T-helper 22 cell (primary cell): ENCODE measurements around the gene VAMP1.
"Not testable (repeated sequence)": the region's sequence is repeated elsewhere in the genome, so short reads cannot be mapped to it uniquely, and the experiment has no call there.

Source experiments
- DNase-seq: peaks from one replicate; pipeline ENCODE4 v3.0.0-alpha.2; 2020; ENCODE audit warnings: low read depth

Gene VAMP1, protein sequence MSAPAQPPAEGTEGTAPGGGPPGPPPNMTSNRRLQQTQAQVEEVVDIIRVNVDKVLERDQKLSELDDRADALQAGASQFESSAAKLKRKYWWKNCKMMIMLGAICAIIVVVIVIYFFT

DNA sequence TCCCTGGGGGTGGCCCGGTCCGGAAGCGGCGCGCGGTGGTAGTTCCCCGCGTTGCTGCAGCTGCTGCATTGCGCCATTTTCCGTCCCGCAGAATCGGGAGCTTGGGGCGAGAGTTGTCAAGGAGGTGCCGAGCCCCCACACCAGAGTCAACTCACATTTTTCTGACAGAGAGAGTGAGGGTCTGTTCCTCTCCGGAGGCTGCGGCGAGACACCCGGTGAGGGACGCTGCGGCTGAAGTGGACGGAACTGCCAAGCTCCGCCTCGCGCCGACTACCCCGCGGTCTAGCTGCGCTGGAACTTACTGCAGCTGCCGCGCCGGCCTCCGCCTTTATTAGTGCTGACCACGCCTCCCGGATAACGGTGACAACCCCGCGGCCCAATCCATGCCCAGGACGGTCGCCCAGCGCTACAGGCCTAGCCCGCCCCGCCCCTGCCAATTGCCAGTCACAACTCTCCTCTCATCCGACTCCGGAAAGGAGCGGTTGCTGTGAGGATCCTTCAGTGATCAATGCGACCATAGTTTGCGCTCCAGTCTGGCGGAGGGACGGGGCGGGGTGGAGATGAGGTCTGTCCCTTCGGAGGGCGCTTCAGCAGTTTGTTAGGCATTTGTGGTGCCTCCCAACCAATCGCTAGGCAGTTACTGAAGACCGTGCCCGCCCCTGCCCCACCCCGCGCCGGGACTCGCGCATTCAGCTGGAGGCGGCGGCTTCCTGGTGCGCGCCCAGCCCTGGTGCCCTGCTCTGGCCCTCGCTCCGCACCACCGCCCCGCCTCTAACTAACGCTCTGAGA lies at the start of gene VAMP1:
Gene VAMP1 (minus strand): TSS at position 303 of the 789 bp plus-strand sequence. CDS start 146 bp downstream, at position 157.
- peak; percentile 97 for DNase-seq

GRCh38 chr12:6520186-6520585 lies 49.7 kb upstream of the VAMP1 start:
- DNase-seq: no peak

DNA sequence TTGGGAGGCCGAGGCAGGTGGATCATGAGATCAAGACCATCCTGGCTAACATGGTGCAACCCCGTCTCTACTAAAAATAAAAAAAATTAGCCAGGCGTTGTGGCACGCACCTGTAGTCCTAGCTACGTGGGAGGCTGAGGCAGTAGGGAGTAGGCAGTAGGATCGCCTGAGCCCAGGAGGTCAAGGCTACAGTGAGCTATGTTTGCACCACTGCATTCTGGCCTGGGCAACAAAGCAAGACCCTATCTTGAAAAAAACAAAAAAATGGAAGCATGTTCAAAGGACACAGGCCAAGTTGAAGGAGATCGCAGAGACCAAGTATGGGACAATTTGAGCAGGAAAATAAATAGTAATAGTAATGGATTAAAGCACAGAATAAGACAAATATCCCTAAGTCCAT lies 37.6 kb upstream of the VAMP1 start:
- DNase-seq: no peak

DNA sequence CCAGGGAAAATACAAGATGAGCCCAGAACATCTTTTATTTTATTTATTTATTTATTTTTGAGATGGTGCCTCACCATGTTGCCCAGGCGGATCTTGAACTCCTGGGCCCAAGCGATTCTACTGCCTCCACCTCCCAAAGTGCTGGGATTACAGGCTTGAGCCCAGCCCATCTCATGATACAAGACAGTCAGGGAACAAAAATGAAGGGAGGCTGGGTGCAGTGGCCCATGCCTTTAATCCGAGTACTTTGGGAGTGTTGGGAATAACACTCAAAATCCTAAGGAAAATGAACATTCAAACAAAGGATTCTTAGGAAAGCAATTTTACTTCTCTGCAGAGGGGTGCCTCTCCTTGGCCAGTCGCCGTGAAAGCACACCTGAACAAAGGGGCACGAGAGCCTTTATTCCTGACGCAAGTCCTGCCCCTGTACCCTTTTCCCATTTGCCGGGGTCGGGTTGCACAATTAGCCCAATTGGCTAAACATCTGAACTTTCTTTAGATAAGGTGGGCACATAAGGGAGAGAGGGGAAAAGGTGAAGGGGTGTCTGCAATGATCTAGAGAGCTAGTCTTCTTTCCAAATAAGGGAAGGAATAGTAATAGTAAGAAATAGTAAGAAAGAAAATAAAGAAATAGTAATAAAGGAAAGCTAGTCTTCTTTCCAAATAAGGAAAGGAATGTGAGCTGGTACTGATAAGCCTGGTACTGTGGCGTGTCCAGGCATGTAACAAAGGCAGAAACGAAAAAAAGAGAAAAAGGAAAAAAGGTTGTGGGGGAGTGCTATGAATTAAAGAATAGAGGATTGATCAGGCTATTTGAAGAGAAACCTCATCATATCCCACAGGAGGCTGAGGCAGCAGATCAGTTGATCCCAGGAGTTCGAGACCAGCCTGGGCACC lies 36.9 kb upstream of the VAMP1 start:
- DNase-seq: no peak

- no peak for DNase-seq
Measured at GRCh38 chr12:6500466-6500865, 30.0 kb upstream of the VAMP1 start.

DNA sequence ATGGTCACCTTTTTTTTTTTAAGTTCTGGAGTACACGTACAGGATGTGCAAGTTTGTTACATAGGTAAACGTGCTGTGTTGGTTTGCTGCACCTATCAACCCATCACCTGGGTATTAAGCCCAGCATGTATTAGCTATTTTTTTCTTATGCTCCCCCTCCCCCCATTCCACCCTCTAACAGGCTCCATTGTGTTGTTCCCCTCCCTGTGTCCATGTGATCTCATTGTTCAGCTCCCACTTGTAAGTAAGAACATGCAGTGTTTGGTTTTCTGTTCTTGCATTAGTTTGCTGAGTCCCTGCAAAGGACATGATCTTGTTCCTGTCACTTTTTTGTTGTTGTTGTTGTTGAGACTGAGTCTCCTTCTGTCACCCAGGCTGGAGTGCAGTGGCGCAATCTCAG lies 26.8 kb upstream of the VAMP1 start:
- not testable (repeated sequence) for DNase-seq

DNA sequence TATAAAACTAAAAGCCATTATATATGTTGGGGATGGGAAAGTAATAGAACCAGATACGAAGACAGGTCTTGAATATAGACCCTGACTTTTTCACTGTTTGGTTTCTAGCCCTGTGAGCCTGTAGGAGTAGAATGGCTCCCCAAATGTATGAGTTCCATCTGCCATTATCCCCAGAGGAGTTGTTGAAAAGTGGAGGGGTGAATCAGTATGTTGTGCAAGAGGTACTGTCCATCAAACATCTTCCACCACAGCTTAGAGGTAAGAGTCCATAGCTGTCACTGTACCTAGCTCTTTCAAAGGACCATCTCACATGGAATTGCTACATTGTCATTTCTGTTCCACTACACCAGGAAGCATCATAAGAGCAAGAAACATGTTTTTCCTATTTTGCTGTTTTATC lies 24.5 kb upstream of the VAMP1 start:
- no peak for DNase-seq

DNA sequence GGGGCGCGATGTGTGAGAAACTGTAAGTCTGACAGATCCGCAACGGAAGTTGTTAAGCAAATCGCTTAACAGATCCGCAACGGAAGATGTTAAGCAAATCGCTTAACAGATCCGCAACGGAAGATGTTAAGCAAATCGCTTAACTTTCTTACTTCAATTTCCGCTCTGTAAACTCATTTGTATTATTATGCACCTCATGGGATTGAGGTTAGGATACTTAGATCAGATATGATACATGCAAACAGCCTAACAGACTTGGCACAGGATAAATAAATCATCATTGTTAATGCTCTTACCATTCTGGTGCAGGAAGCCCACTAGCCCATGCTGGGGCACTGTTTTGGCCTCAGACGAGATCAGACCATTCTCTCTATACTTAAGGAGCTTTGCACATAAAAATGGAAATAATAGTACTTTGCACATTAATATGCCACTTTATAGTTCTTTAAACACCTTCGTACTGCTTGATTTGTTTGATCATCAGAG lies 23.8 kb upstream of the VAMP1 start:
- DNase-seq: no peak

- peak; percentile 94 for DNase-seq
Measured at GRCh38 chr12:6493497-6494257, 23.2 kb upstream of the VAMP1 start, which contains the start of gene NCAPD2. NCAPD2 (plus strand) TSS chr12:6494102; CDS start chr12:6495099, 997 bp downstream.

- DNase-seq: peak; percentile 93
Measured at GRCh38 chr12:6492838-6493496, 22.5 kb upstream of the VAMP1 start, which contains the start of gene MRPL51. MRPL51 (minus strand) TSS chr12:6493262; CDS start chr12:6493136, 126 bp downstream.

- DNase-seq: not testable (repeated sequence)
Measured at GRCh38 chr12:6490673-6491072, 20.2 kb upstream of the VAMP1 start.

- DNase-seq: no peak
Measured at GRCh38 chr12:6489449-6489848, 19.0 kb upstream of the VAMP1 start.

- no peak for DNase-seq
Measured at GRCh38 chr12:6488240-6488639, 17.8 kb upstream of the VAMP1 start.

DNA sequence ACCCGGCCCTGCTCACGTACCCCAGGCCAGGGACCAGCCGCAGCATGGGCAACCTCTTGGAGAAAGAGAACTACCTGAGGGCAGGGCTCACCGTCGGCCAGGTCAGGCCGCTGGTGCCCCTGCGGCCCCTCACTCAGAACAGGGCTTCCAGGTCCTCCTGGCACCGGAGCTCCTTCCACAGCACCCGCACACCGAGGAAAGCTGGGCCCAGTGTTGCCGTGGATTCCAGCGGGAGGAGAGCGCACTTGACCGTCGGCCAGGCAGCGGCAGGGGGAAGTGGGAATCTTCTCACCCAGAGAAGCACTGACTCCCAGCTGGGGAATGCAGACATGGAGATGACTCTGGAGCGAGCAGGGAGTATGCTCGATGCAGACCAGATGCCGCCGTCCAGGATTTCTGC lies 7.9 kb upstream of the VAMP1 start:
- no peak for DNase-seq

DNA sequence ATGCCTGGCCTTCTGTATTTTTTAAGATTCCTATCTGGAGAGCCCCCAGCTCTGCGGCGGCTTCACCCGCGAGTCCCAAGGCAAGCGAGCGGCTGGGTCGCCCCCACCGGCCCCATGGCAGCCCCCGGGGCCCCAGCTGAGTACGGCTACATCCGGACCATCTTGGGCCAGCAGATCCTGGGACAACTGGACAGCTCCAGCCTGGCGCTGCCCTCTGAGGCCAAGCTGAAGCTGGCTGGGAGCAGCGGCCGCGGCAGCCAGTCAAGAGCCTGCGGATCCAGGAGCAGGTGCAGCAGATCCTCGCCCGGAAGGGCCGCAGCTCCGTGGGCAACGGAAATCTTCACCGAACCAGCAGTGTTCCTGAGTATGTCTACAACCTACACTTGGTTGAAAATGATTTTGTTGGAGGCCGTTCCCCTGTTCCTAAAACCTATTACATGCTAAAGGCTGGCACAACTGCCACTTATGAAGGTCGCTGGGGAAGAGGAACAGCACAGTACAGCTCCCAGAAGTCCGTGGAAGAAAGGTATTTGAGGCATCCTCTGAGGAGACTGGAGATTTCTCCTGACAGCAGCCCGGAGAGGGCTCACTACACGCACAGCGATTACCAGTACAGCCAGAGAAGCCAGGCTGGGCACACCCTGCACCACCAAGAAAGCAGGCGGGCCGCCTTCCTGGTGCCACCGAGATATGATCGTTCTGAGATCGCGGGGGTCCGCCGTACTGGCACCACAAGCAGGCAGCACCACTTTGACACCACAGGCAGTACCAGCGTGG lies 7.3 kb upstream of the VAMP1 start:
- DNase-seq: not testable (repeated sequence)

DNA sequence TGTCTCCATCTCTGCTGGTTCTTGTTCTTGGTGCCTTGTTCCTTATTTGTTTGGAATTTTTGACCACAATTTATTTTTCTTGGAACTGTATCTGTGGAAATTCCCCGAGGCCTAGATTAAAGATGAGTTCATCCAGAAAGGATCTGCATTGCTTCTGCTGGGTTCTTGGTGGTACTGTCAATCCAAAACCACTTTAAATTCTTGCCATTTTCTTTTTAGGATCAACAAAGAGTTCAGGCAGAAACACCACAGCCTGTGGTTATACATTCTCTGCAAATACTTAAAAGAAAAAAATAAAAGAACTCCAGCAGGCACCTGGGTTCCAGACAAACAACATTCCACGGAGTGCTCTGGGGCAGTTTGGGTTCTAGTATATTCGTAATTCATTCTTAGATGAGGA lies 6.0 kb upstream of the VAMP1 start:
- no peak for DNase-seq

DNA sequence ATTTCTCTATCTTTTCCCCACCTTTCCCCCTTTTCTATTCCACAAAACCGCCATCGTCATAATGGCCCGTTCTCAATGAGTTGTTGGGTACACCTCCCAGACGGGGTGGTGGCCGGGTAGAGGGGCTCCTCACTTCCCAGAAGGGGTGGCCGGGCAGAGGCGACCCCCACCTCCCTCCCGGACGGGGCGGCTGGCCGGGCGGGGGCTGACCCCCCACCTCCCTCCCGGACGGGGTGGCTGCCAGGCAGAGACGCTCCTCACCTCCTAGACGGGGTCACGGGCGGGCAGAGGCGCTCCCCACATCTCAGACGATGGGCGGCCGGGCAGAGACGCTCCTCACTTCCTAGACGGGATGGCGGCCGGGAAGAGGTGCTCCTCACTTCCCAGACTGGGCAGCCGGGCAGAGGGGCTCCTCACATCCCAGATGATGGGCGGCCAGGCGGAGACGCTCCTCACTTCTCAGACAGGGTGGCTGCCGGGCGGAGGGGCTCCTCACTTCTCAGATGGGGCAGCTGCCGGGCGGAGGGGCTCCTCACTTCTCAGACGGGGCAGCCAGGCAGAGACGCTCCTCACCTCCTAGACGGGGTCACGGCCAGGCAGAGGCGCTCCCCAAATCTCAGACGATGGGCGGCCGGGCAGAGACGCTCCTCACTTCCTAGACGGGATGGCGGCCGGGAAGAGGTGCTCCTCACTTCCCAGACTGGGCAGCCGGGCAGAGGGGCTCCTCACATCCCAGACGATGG lies 4.9 kb upstream of the VAMP1 start:
- not testable (repeated sequence) for DNase-seq

DNA sequence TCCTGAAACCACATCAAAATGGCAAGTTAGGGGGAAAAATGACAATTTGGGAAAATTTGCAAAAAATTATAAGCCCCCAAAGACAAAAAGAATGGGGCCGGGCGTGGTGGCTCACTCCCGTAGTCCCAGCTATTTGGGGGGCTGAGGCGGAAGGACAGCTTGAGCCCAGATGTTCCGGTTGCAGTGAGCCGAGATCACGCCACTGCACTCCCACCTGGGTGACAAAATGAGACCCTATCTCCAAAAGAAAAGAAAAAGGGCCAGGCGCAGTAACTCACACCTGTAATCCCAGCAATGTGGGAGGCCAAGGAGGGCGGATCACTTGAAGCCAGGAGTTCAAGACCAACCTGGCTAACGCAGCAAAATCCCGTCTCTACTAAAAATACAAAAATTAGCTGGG lies 2.0 kb upstream of the VAMP1 start:
- no peak for DNase-seq

GRCh38 chr12:6471989-6472360 lies 1.5 kb upstream of the VAMP1 start:
- DNase-seq: no peak
